HG03469 (cell line): Measurements from ENCODE around the gene XRN2.
A peak's percentile ranks its signal among the peaks of the same experiment; 100 is the strongest.

Experiments
- ATAC-seq: cut with Tn5 transposase; IDR thresholded peaks from one replicate; pipeline ENCODE4 v1.9.1; 2021; ENCODE audit warnings: mild to moderate bottlenecking, moderate library complexity, moderate number of reproducible peaks; ENCODE audit not compliant: unreplicated experiment

Gene XRN2, protein sequence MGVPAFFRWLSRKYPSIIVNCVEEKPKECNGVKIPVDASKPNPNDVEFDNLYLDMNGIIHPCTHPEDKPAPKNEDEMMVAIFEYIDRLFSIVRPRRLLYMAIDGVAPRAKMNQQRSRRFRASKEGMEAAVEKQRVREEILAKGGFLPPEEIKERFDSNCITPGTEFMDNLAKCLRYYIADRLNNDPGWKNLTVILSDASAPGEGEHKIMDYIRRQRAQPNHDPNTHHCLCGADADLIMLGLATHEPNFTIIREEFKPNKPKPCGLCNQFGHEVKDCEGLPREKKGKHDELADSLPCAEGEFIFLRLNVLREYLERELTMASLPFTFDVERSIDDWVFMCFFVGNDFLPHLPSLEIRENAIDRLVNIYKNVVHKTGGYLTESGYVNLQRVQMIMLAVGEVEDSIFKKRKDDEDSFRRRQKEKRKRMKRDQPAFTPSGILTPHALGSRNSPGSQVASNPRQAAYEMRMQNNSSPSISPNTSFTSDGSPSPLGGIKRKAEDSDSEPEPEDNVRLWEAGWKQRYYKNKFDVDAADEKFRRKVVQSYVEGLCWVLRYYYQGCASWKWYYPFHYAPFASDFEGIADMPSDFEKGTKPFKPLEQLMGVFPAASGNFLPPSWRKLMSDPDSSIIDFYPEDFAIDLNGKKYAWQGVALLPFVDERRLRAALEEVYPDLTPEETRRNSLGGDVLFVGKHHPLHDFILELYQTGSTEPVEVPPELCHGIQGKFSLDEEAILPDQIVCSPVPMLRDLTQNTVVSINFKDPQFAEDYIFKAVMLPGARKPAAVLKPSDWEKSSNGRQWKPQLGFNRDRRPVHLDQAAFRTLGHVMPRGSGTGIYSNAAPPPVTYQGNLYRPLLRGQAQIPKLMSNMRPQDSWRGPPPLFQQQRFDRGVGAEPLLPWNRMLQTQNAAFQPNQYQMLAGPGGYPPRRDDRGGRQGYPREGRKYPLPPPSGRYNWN

DNA sequence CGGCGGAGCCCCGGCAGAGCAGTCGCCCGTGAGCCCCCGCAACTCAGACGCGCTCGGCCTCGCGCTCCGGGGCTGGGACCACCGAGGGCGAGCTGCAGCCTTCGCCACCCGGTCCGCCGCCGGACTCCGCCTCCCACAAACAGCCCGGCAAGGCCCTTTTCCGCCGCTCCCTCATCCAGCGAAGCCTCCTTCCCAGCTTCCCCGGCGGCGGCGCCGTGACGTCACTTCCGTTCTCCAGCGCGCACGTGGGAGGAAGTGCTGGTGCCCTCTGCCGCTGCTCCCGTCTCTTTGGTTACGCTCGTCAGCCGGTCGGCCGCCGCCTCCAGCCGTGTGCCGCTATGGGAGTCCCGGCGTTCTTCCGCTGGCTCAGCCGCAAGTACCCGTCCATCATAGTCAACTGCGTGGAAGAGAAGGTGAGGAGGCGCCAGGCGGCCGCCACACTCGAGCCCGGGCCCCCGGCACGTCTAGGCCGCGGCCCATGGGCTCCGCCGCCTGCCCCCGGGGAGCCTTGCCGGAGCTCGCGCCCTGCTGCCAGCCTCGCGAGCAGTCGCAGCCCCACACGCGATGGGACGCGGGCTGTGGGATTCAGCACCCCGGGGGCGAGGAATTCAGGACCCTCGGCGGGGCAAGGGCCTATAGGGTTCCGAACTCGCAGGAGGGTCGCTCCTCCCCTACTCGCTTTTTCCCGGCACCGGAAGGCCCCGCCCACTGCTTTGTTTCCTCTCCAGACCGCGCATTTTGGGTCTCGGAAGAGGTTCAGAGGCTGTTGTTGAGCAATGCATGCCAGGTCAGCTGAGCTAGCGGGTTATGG is at the start of gene XRN2:
Gene XRN2 (plus strand): TSS at position 271 of the 811 bp plus-strand sequence. CDS start 68 bp downstream, at position 339.
- peak; percentile 79 for ATAC-seq

DNA sequence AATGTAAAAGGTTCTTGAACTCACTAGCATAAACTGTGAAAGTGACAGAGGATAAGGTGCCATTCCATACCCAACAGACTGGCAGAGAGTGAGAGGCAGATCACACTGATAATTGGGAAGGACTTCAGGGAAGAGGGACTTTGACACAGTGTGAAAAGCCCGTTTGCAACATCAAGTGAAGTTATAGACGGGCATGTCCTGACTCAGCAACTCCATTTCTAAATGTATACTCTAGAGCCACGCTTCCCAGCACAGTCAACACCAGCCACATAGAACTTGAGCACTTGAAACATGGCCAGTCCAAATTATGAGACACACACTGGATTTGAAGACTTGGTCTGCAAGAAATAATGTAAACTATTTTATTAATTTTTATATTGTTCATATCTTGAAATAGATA is 45.9 kb upstream of the XRN2 start:
- ATAC-seq = no peak

DNA sequence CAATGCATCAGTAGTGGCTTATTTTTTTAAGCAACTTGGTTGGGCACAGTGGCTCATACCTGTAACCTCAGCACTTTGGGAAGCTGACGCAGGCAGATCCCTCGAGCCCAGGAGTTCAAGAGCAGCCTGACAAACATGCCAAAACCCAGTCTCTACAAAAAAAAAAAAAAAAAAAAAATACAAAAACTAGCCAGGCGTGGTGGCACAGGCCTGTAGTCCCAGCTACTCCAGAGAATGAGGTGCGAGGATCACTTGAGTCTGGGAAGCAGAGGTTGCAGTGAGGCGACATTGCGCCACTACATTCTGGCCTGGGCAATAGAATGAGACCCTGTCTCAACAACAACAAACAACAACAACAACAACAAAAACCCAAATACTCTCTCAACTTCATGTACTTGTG is 44.7 kb upstream of the XRN2 start:
- no peak for ATAC-seq

DNA sequence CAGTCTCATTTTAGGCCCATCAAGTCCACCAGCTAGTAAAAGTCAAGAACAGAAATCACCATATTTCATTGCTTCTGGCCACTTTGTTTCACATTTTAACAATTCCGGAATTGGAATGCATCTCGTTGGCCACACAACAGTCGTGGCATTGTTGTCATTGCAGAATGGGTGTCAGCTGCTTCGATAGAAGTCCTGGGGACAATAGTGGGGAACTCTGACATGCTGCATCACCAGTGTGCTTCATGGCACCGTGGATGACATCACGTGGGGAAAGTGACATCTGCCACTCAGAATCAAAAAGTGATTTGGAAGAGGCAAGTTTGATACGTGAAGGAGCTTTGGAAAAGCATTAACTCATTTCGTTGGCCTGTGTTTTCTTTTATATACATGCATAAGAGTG is 43.8 kb upstream of the XRN2 start:
- no peak for ATAC-seq

DNA sequence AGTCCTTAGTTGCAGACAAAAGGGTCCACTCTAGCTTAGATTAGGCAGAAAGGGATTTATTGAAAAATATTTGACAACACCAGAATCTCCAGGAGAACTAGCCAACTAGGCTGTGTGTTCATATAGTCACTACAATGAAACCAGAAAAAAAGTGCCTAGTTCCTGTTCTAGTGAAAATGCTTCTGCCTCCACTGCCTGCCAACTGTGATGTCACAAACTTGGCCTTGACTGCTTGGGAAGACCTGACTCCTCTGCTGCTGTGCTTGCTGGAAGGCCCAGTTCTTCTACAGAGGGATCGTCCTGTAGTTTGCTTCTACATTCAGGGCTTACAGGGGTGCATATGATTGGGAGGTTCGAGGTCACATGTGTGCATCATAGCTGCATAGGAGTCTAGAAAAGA is 40.3 kb upstream of the XRN2 start:
- peak; percentile 44 for ATAC-seq

DNA sequence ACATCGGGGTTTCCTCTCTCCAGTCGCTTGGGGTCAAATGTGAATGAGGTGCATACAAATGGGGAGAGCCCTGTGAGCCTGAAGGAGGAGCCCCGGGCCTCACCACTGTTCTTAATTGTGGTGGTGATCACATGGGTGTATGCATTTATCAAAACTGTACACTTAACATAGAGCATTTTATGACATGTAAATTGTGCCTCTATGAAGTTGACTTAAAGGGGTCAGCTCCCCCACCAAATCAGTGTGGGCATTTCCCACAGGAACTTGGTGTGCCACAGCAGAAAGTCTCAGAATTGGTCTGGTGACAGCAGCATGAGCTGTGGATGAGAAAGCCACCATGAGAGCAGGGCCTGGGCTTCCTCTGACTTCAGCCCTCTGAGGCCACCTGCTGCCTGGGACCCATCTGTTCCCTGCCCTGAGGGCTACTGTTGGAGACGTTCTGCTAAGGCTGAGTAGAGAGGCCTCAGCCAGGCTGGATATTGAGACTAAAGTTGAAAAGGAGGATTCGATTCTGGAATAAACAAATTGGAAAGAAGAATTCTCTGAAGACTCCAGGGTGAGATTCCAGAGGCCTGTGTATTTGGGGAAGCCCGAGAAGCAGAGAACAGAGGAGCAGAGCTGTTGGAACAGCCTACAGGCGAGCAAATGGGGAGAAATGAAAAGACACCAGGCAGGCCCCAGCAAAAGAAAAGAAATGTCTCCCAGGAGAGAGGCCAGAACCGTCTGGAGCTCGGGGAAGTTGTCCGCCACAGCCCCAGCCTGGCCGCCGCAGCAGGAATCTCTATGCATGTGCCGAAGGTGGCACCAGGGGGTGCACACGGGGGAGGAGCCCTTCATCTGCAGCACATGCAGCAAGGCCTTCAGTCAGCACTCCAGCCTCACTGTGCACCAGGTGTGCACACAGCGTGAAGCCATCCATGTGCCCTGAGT is 37.6 kb upstream of the XRN2 start:
- ATAC-seq = no peak

DNA sequence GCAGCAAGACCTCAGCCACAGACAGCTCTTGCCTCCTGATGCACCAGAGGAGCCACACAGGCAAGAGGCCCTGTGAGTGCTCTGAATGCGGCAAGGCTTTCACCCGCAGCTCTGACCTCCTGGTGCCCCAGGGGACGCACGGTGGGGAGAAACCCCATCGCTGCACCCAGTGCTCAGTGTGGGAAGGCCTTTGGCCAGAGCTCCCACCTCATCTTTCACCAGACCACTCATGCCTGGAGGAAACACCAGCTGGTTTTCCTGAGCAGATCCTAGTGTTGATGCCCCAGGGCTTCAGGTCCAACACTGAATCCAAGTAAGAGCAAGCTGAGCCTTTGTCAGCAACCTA is 37.0 kb upstream of the XRN2 start:
- no peak for ATAC-seq

DNA sequence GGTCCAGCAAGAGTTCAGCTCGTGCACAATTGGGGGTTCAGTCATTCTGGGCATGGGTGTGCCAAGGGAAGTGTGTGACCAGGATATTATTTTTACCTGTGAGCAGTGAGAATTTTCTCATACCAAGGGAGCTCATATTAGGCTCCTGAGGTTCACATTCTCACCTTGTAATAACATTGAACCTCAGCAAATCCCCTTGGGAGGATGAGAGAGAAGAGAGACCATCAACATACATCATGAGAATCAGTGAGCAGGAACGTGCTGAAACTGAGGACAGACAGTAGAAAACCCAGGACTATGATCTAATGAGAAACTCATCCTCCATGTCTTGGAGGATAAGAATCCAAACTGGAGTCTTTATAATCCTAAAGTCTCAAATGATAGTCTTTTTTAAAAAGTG is 33.4 kb upstream of the XRN2 start:
- no peak for ATAC-seq

DNA sequence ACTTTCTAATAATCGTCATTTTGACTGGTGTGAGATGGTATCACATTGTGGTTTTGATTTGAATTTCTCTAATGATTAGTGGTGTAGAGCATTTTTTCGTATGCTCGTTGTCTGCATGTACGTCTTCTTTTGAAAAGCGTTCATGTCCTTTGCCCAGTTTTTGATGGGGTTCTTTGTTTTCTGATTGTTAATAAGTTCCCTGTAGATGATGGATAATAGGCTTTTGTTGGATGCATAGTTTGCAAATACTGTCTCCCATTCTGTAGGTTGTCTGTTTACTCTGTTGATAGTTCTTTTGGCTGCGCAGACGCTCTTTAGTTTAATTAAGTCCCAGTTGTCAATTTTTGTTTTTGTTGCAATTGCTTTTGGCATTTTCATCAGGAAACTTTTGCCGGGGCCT is 32.3 kb upstream of the XRN2 start:
- no peak for ATAC-seq

DNA sequence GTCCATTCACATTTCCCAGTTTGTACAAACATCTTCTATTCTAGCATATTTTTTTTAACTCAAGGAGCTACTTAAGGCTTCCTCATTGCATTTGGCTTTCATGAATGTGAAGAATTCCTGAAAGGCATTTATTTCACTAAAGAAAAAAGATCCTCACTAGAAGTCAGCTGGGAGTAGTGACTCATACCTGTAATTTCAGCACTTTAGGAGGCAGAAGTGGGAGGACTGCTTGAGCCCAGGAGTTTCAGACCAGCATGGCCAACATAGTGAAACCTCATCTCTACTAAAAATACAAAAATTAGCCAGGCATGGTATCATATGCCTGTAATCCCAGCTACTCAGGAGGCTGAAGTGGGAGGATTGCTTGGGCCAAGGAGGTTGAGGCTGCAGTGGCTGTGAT is 30.9 kb upstream of the XRN2 start:
- no peak for ATAC-seq

DNA sequence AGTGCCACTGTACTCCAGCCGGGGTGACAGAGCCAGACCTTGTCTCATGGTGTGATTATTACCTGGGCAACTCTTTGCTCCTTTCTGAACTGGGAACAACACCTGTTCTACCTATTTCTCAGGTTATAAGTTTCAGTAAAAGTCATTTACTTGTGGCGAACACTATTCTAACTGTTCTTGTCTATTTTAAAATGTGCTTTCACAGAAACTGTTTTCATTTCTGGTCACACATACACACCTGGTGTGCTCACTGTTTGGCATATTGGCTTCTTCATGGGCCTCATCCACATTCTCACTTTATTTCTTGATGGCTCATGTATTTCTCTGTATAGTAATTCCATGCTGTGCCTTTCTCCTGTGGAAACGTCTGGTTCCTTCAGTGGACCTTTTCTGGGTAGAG is 30.5 kb upstream of the XRN2 start:
- ATAC-seq = no peak

DNA sequence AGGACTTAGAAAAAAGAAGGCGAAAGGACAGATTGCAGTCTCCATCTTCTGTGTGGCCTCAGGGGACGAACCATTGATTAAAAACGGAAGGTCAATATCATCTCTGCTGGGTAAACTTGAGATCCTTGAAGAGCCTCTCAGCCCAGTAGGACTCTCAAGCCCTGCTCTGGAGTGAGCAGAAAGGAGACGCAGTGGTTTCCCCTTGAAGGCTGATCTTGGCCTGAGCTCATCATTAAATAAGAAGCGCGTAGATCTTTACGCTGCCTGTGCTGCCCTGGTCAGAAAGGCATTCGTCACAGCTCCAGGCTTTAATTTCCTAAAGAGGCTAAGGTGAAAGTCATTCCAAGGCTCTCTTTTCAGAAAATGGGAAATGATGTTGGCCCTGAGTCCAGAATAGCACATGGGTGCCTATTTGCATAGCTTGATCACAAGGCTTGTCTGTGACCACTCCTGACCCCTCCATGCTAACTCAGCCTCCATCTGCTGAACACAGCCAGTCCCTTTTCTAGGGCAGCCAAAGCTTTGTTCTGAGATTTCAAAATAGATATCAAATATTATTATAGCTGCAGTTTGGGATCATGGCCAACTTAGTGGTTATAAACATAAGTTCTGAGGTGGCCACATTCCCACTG is 29.3 kb upstream of the XRN2 start:
- ATAC-seq = no peak

DNA sequence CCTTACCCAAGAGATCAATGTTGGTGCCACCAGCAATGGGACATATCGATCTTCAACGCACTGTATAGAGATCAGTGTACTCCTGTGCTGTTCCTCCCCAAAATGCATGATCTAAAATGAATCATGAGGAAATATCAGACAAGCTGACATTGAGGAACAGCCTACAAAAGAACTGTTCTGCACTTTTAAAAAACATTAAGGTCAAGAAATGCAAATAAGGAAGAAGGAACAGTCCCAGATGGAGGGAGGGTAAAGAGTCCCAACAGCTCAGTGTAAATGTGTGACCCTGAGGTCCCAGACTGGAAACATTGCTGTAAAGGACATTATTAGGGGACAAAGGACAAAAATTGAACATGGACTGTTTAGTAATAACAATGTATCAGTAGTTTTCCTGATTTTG is 24.3 kb upstream of the XRN2 start:
- no peak for ATAC-seq

DNA sequence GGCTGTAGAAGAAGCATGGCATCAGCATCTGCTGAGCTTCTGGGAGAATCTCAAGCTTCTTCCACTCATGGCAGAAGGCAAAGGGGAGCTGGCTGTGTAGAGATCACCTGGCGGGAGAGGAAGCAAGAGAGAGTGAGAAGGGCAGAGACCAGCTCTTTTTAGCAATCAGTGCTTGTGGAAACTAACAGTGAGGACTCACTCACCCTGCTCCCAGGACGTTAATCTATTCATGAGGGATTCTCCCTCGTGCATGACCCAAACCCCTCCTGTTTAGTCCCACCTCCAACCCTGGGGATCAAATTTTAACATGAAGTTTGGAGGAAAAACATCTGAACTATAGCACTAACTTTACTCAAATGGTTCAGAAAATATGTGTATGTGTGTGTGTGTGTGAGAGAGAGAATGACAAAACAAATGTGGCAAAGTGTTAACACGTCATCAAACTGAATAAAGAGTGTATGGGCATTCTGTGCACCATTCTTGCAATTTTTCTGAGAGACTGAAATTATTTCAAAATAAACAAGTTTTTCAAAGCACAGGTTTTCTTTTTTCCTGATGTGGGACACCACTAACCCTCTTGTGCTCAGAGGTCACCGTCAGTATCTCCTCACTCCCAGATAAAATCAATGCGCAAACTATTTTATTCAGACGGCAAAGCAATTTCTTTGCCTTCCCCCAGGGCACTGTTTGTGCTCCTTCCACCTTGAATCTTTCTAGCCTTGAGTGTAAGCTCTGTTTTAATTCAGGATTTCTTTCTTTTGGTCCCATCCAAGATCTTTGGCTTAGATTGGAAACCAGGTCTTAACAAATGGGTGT is 23.2 kb upstream of the XRN2 start:
- ATAC-seq = no peak

DNA sequence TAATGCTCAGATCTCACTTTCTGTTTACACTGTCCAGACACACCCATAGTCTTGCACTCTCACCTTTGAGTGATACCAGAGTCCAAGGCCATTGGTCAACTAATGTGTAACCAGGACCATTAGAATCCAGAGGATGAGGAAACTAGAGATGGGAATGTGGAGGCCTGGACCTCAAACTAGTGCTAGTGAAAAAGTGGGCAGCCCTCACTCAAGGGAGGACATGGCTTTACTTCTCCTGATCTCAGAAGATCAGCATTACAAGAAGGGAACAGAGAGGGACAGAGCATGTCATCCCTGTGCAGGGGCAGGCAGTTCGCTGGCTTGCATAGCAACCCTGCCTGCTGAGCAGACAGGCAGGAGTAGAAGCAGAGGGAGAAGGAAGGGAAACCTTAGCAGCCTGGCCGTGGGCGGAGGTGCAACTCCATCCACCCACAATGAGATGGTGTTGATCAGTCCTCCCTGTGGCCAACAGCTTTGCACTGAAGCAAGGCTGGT is 22.6 kb upstream of the XRN2 start:
- no peak for ATAC-seq

DNA sequence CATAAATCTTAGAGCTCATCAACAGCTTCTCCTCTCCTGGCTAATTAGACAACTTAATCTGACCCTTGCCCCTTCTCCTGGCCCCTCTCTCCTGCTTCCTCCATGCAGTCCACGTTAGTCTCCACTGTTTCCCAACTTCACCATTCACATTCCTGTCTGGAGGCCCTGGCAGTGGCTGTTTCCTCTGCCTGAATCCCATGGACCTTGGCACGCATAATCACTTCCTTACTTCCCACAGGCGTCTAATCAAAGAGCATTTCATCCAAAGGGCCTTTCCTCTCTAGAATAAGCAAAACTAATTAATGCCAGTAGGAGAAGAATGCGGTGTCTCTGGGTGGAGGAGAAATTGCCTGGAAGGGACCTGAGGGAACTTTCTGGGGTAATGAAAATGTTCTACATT is 16.4 kb upstream of the XRN2 start:
- no peak for ATAC-seq

DNA sequence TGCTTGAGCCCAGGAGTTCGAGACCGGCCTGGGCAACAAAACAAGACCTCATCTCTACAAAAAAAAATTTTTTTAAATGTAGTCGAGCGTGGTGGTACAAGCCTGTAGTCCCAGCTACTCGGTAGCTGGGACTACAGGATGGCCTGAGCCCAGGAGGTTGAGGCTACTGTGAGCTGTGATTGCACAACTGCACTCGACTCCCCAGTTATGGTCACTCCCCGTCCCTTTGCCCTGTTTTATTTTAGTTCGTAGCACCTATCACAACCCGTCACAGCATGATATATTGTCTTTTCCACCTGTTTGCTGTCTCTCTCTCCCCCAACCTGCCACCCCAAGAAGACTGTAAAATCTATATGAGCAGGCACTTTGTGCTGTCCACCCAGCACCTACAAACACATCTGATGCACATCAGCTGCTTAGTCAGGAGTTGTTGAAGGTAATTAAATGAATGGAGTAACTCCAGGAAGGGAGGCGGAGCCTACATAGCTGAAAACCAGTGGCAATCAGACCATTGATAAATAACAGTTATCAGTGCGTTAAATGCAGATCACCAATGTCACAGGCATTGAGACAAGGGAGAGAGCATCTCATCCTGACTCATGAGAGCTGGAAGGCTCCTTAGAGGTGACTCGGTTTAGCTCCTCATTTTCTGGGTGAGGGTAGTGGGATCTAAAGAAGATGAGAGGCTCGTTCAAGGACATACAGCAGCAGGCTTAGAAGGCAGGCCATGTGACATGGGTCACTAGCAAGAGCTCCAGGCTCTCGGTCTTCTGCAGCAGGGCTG is 14.4 kb upstream of the XRN2 start:
- no peak for ATAC-seq

DNA sequence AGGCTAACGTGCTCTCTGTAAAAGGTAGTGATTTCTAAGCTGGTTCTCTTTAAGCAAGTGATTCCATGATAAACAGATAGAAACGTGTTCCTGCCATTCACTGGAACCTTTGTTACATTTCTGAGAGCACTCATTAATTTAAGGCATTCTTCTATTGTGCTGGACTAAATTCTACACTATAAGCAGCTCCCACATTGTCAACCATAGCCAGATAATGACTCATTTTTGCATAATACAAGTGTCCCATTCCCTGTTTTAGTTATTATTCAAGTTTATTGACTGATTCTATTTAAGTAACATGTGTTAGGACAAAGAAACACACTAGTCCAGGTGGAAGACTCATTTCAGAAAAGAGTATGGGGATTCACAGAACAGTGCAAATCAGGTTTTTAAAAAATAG is 13.5 kb upstream of the XRN2 start:
- no peak for ATAC-seq
